ENCODE data around the gene SIGLEC10.
"Not testable (repeated sequence)": the region's sequence is repeated elsewhere in the genome, so short reads cannot be mapped to it uniquely, and the experiment has no call there.

- TF ChIP-seq CTCF (IDR thresholded peaks at IDR 0.05 in 4 of 5, conservative IDR thresholded peaks at IDR 0.05 in 1 of 5); POLR2A (IDR thresholded peaks at IDR 0.05): not testable (repeated sequence)
Measured at GRCh38 chr19:51463976-51464581, 46.6 kb upstream of the SIGLEC10 start.

Measured in gastrocnemius medialis (tissue), 4 donors.